Measurements from ENCODE around the gene PCCA.

DNA sequence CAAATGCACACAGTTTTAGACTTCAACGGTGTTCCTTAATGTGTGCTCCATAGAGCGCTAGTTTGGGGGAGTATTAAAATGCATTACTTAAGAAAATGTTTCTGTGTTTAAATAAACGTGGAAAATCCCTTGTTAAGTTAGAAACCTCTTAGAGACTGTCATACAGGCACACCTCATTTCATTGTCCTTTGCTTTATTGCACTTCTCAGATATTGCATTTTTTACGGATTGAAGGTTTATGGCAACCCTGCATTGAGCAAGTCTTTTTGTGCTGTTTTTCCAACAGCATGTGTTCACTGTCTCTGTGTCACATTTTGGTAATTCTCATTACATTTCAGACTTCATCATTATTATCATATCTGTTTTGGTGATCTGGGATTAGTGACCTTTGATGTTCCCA, 255.7 kb downstream of the PCCA start:
- TF ChIP-seq, protein P1, sequence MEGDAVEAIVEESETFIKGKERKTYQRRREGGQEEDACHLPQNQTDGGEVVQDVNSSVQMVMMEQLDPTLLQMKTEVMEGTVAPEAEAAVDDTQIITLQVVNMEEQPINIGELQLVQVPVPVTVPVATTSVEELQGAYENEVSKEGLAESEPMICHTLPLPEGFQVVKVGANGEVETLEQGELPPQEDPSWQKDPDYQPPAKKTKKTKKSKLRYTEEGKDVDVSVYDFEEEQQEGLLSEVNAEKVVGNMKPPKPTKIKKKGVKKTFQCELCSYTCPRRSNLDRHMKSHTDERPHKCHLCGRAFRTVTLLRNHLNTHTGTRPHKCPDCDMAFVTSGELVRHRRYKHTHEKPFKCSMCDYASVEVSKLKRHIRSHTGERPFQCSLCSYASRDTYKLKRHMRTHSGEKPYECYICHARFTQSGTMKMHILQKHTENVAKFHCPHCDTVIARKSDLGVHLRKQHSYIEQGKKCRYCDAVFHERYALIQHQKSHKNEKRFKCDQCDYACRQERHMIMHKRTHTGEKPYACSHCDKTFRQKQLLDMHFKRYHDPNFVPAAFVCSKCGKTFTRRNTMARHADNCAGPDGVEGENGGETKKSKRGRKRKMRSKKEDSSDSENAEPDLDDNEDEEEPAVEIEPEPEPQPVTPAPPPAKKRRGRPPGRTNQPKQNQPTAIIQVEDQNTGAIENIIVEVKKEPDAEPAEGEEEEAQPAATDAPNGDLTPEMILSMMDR (IDR thresholded peaks at IDR 0.05) = no peak
- no peak for TF ChIP-seq POLR2A (IDR thresholded peaks at IDR 0.05)

Measured in adrenal gland (tissue), 5 donors.